ENCODE results near the gene CD34. TPM values are rescaled to one million over a fixed set of nuclear protein-coding genes. Genes with fewer than 3 reads are reported as not detected.

Gene CD34
- 0.14 and 0.28 TPM in 2 replicates for total RNA-seq

GRCh38 chr1:207910591-207911354, at the start of gene CD34:
TSS of gene CD34 (minus strand) at chr1:207911125. CDS start at chr1:207911080, 45 bp downstream.

Other genes with a start within 250 kb of the CD34 start
- gene CD46, start 159.1 kb downstream of the CD34 start, total RNA-seq = 133 and 206 TPM in 2 replicates